SHP77 (cell line): ENCODE data around the gene HOXB6.

Source experiments
- DNase-seq, 2 experiments: peaks; one replicate each; lab custom pipeline; 2025; lab: John Stamatoyannopoulos, UW

Gene HOXB6

GRCh38 chr17:48634493-48635208 is 29.9 kb upstream of the HOXB6 start:
- DNase-seq, result no peak

DNA sequence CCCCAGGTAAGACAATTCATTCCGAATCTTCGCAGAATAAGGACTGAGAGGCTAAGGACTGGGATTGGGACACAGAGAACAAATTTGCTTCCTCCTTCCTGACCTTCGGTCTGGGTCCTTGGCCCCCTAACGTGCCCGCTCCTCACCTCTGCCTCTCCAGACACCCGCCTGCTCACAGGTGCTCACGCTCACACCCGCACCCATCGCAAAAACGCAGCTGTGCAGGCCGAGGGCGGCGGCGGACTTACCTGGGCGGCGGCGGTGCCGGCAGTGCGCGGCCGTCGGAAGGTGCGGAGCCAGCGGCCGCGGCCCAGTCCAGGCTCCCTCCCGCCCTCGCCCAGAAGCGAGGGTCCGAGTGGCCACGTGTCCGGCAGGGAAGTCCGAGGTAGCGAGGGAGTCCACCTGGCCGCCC is 28.5 kb upstream of the HOXB6 start:
- no peak for DNase-seq

GRCh38 chr17:48632579-48633265 is 27.9 kb upstream of the HOXB6 start:
- no peak for DNase-seq

DNA sequence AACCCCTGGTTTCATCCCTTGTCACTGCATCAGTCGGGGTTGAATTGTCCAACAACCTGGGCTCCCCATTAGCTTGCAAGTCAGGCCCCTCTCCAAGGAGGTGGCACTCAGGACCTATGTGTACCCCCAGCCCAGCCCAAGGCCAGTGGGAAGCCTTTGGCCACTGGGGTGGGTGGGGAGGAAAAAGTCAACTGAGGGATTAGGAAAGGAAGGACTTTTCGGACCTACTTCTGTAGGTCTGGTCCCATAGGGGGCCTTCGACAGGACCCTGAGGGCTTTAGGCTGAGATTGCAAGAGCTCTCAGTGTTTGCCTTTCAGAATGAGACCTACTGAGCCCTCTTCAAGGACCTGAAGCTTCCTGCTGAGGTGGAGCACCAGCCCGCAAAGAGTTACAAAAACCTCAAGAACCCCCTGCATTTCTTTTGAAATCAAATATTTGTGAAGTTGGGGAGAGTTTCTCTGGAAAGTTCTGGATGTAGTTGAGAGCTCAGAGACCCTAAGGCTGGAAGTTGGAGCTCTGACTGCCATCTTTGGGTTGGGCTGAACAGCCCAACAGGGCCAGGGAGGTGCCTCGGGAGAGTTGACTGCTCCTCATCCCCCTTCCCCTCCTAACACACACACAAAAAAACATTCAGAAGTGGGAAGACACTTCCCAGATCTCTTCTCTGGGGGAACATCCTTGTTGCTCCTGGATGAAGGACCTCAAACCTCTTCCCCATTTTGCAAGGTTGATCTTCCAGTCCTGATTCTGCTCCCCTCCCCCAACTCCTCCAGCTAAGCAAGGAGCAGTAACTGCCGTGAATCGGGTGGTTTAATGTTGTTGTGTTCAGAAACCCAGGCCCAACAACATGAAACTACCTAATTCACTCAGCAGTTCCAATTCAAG is 27.1 kb upstream of the HOXB6 start:
- DNase-seq, result no peak

- no peak for DNase-seq
Measured at GRCh38 chr17:48630925-48631692, 26.3 kb upstream of the HOXB6 start.

- DNase-seq, result no peak
Measured at GRCh38 chr17:48630009-48630924, 25.5 kb upstream of the HOXB6 start.

DNA sequence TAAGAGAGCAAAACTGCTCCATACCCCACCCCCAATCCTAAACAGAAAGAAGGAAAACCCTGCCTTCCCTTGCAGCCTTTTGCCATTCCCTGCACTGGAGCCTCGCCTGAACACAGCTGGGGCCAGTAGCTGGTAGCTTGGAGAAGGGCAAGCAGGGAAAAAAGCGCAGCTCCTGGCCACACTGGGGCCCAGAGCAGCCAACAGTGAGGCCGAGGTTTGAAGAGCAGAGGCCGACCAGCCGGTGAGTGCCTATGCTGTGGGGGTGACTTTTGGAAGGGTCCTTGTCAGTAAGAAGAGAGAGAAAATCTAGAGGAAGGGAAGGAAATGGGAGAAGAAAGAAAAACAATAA is 24.6 kb upstream of the HOXB6 start:
- no peak for DNase-seq

- no peak for DNase-seq
Measured at GRCh38 chr17:48628649-48629410, 24.0 kb upstream of the HOXB6 start.

GRCh38 chr17:48627623-48628521 is 23.1 kb upstream of the HOXB6 start:
- DNase-seq, result no peak

DNA sequence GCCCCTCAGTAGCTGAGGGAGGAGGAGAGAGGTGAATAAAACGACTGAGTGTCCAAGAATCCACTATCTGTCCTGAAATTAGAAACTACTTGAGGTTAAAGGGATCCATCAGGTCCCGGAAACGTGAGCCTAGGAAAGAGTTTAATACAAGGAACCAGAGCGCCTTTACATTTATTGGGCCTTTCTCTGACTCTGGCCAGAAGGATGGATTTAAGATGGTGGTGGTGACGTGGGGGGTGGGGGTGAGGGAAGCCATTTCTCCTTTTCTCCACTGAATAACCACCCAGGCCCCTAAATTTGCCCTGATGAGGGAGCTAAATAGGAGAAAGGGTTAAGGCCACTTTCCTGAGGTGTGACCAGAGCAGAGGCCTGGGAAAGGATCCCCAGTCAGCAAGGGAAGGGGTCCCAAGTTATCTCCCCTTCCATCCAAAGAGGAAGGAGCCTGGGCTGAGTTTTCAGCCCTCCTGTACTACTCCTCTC is 22.4 kb upstream of the HOXB6 start:
- DNase-seq, result no peak

GRCh38 chr17:48626245-48627117 is 21.7 kb upstream of the HOXB6 start, which contains the start of gene HOXB9:
Gene HOXB9, minus strand, starts transcription at chr17:48626358. Its CDS starts 89 bp downstream, at chr17:48626269.
- peak; percentile 83 to 85 for DNase-seq

- peak; percentile 59 to 68 for DNase-seq
Measured at GRCh38 chr17:48625495-48626244, 20.9 kb upstream of the HOXB6 start.

GRCh38 chr17:48624544-48625494 is 20.0 kb upstream of the HOXB6 start:
- DNase-seq, result peak; percentile 45 to 53

DNA sequence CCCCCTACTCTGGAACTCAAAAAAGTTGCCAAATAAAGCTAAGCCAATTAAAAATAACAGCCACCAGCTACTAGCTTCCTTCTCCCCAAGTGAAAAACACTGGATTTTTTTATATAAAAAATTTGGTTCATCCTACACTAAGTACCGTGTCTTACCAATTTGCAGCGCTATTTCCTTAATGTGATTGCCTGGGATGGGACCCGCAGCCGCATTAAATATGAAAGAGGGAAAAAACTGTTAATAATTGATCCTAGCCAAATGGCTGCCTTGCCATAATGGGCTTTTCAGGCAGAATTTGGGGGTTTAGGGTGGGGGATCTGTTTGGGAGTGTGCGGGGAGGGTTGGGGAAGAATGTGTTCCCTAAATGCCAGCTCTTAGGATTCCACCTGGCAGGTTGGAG is 19.3 kb upstream of the HOXB6 start:
- no peak for DNase-seq

- DNase-seq, result no peak
Measured at GRCh38 chr17:48623583-48623982, 18.8 kb upstream of the HOXB6 start.

DNA sequence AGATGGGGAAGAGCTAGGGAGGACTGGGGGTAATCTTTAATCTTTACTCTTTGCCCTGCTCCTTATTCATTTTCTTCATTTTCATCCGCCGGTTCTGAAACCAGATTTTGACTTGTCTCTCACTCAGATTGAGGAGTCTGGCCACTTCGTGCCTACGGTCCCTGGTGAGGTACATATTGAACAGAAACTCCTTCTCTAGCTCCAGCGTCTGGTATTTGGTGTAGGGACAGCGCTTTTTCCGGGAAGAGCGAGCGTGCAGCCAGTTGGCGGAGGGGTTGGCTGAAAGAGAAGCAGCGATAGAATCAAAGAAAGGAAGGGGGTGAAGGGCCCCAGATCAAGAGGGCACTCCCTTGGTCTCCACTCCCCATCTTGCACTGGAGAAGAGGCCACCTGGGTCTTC is 18.1 kb upstream of the HOXB6 start:
- DNase-seq, result no peak
